HepG2 (cell line): ENCODE results near the gene PHF23. TPM values are rescaled to one million over a fixed set of nuclear protein-coding genes. Genes with fewer than 3 reads are reported as not detected.

Experiments
- ATAC-seq: fragments of 200-7000 bp; cut with Tn5 transposase; 3 replicates; pipeline ENCODE4 v1.9.1; 2020; ENCODE audit warnings: mild to moderate bottlenecking, moderate library complexity
- BruUV-seq: library from RNA; stranded (reverse); fragments of 400-500 nt; replicated peaks from 2 replicates; lab custom pipeline; 2021; lab: Mats Ljungman, UMichigan
- CTCF ChIA-PET: fragments of 300-600 bp; formaldehyde crosslinking; extraction: SDS; loops from one replicate; lab custom pipeline; 2021; ENCODE audit warnings: low total read pairs, inconsistent platforms, low intra/inter-chr PET ratio; lab: Yijun Ruan, JAX
- POLR2A ChIA-PET: fragments of 350-600 bp; sonication (Branson Sonifier 250); formaldehyde crosslinking; loops from one replicate; lab custom pipeline; 2020; ENCODE audit warnings: antibody characterized with exemption, inconsistent platforms; lab: Yijun Ruan, JAX
- DNase-seq: peaks from one replicate; pipeline ENCODE4 v3.0.0-alpha.2; 2015; ENCODE audit warnings: low spot score
- FAIRE-seq: peaks from 3 replicates; lab custom pipeline; 2011; peaks lifted over from hg19 to GRCh38; lab: Jason Lieb, UNC
- H2AFZ ChIP-seq: one replicate; pipeline ENCODE4 v1.6.1; 2011; ENCODE audit warnings: low read length, inconsistent platforms
- H3K27ac ChIP-seq: fragments of 300-600 bp; 3 replicates; pipeline ENCODE4 v1.8.0; 2011; ENCODE audit warnings: mixed run types, mild to moderate bottlenecking, mixed read lengths, low read length, inconsistent platforms; ENCODE audit not compliant: insufficient read depth; ENCODE audit errors: extremely low read length
- H3K27me3 ChIP-seq, 2 experiments: fragments of 200-600 bp in 1 of 2; 2 replicates in 1 of 2; 3 replicates in 1 of 2; pipeline versions ENCODE4 v1.6.0 to v1.8.0; 2011; ENCODE audit warnings: low read length in 2 of 2, mild to moderate bottlenecking in 2 of 2, moderate library complexity in 2 of 2, inconsistent platforms in 1 of 2; ENCODE audit not compliant: insufficient read depth in 2 of 2, control insufficient read depth in 1 of 2
- H3K36me3 ChIP-seq, 2 experiments: fragments of 200-600 bp in 1 of 2; replicated peaks in 1 of 2; 2 replicates in 1 of 2; 3 replicates in 1 of 2; pipeline versions ENCODE4 v1.5.1 to v1.8.0; 2011; ENCODE audit warnings: low read length in 2 of 2, inconsistent platforms in 1 of 2; ENCODE audit not compliant: insufficient read depth in 2 of 2, control insufficient read depth in 1 of 2
- H3K4me1 ChIP-seq: 2 replicates; pipeline ENCODE4 v1.5.1; 2012; ENCODE audit warnings: low read length, inconsistent platforms; ENCODE audit not compliant: insufficient read depth
- H3K4me2 ChIP-seq: 2 replicates; pipeline ENCODE4 v1.6.0; 2011; ENCODE audit warnings: low read depth, low read length, inconsistent platforms
- H3K4me3 ChIP-seq, 3 experiments: fragments of 200-600 bp in 1 of 3; sonication (generic), shearing (Covaris generic) in 1 of 3; replicated peaks in 1 of 3; 2 replicates each; pipeline ENCODE4 v1.5.1; 2011 to 2016; ENCODE audit warnings: low read length in 3 of 3, inconsistent platforms in 2 of 3, low read depth in 2 of 3, mild to moderate bottlenecking in 2 of 3, control low read depth in 1 of 3, mixed read lengths in 1 of 3; ENCODE audit not compliant: insufficient read depth in 1 of 3
- H3K79me2 ChIP-seq: one replicate; pipeline ENCODE4 v1.6.1; 2011; ENCODE audit warnings: low read length, inconsistent platforms; ENCODE audit not compliant: insufficient read depth
- H3K9ac ChIP-seq: 2 replicates; pipeline ENCODE4 v1.6.0; 2011; ENCODE audit warnings: mild to moderate bottlenecking, low read depth, low read length, inconsistent platforms; ENCODE audit not compliant: insufficient read depth
- H3K9me3 ChIP-seq: 2 replicates; pipeline ENCODE4 v1.5.1; 2012; ENCODE audit warnings: mild to moderate bottlenecking, low read length
- H4K20me1 ChIP-seq: 2 replicates; pipeline ENCODE4 v1.6.0; 2011; ENCODE audit warnings: inconsistent platforms, mild to moderate bottlenecking, low read length, moderate library complexity; ENCODE audit not compliant: insufficient read depth
- CEBPZ ChIP-seq: IDR thresholded peaks from 2 replicates; pipeline ENCODE4 v1.6.1; 2012; ENCODE audit warnings: low read length, improper control_type of control experiment
- GATAD2A ChIP-seq: IDR thresholded peaks from 2 replicates; pipeline ENCODE4 v1.6.1; 2016
- HDAC1 ChIP-seq: sonication (generic); formaldehyde crosslinking; IDR thresholded peaks from 2 replicates; pipeline ENCODE4 v1.5.1; 2020; ENCODE audit warnings: mild to moderate bottlenecking, missing genetic modification reagents
- ZMYM3 ChIP-seq: sonication (generic); formaldehyde crosslinking; IDR thresholded peaks from 2 replicates; pipeline ENCODE4 v1.5.1; 2020; ENCODE audit warnings: mild to moderate bottlenecking, missing genetic modification reagents
- ZNF749 ChIP-seq: sonication (generic); formaldehyde crosslinking; IDR thresholded peaks from 2 replicates; pipeline ENCODE4 v1.8.0; 2022; ENCODE audit warnings: mild to moderate bottlenecking, missing genetic modification reagents, moderate library complexity, borderline replicate concordance
- WGBS: methylation state at CpG from one replicate; pipeline ENCODE4 v1.1.6; 2017; ENCODE audit warnings: low lambda C conversion rate; 5-methylcytosine and 5-hydroxymethylcytosine counted together
- in situ Hi-C: cut with HindIII; loops from 2 replicates; pipeline ENCODE4 v1.10.0; 2017; ENCODE audit warnings: low pct_unique_long_range_greater_than_20kb; ENCODE audit not compliant: extremely low pct_ligation_motif_present
- intact Hi-C: fragments of 100-400 bp; cut with micrococcal nuclease; formaldehyde crosslinking; loops from one replicate; pipeline ENCODE4 v1.10.0; 2022; ENCODE audit not compliant: unreplicated experiment
- polyA plus RNA-seq, 8 experiments: library from polyadenylated mRNA; depleted of rRNA in 3 of 8; stranded (reverse) in 7 of 8; unstranded in 1 of 8; fragments of >200 nt; fragmentation: Illumina TruSeq in 4 of 8; extraction: Trizol in 4 of 8; gene quantifications; 2 replicates each; pipeline versions ENCODE4 v1.2.1 to v1.2.3, GENCODE V29; 2011 to 2016; ENCODE audit warnings: low read depth in 4 of 8, missing spikeins in 1 of 8, mixed read lengths in 1 of 8; ENCODE audit not compliant: insufficient read depth in 1 of 8
- total RNA-seq, 5 experiments: library from RNA; depleted of rRNA; stranded (reverse); fragments of >200 nt; fragmentation: Illumina TruSeq; extraction: Trizol; gene quantifications; 2 replicates each; pipeline ENCODE4 v1.2.3, GENCODE V29; 2016; ENCODE audit warnings: low read depth in 1 of 5

PHF23 gene
- total and polyA plus RNA-seq, 2 of the 13 experiments (the other 11 are each of a cell fraction or from before 2014, with no cell fraction given): 27.6 to 33.2 TPM

DNA sequence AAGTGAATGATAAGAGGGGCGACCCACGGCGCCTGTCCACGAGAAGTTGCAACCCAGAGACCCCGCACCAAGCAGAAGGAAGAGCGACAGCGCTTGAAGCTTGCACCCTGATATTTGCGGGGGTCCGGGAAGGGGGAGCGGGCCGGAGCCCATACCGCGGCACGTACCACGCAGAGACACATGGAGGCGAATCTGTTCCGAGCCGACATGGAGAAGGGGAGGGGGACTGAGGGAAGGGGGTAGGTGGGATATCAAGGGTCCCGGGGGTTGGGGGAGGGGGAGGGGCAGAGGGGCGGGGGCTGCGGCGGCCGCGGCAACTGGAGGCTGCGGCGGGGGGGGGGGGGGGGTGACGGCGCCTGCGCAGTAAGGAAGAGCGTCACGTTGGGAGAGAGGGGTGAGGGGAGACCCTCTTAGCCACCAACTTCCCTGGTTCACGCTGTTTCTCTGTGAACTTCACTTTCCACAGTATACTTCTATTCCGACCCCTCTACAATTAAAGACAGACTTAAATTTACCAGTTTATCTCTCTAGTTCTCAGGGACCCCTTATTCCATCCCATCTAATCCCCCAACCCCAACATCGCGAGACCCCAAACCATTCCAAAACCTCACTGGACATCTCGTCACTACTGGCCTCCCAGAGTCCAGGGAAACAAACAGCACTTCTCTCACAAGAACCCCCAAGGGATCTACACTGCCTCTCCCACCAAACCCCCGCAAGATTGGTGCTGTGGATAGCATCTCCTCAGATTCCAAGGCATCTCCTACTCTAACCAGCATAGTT lies 27.6 kb downstream of the PHF23 start (continued):
- TF ChIP-seq CEBPZ (no peak), ZNF749 (no peak), HDAC1 (CRISPR knock-in tag) (no peak)

GRCh38 chr17:7208754-7209460 lies 30.4 kb downstream of the PHF23 start:
- peaks cover 5% of the 10 kb centered on the region for H3K4me1 ChIP-seq
- H3K79me2 ChIP-seq: no peaks in the 10 kb centered on the region
- no peak overlapping the region for H2AFZ ChIP-seq
- no peak overlapping the region for H3K9ac ChIP-seq
- H3K27ac ChIP-seq: no peak overlapping the region
- H3K9me3 ChIP-seq: no peaks in the 10 kb centered on the region
- no peak for DNase-seq
- peaks cover 0 to 9% of the 10 kb centered on the region in 2 experiments; a peak in 2 of 5 replicates for H3K27me3 ChIP-seq
- ChIA-PET CTCF (no interaction called here), POLR2A (no interaction called here)
- no peak for TF ChIP-seq GATAD2A (CRISPR knock-in tag)
- no peak for TF ChIP-seq ZMYM3 (CRISPR knock-in tag)
- H4K20me1 ChIP-seq: no peaks in the 10 kb centered on the region
- in situ Hi-C loops: no loop called here
- H3K4me2 ChIP-seq: no peak overlapping the region
- no peak for FAIRE-seq
- peak; percentile 19; the same call in 2 of the 3 replicates for ATAC-seq
- WGBS: 59% methylated on average over 7 of the region's 9 CpGs
- H3K4me3 ChIP-seq: no peak overlapping the region
- no peaks in the 10 kb centered on the region for H3K36me3 ChIP-seq
- intact Hi-C loops: no loop called here
- no TSS peak for BruUV-seq
